Neural crest cell (in vitro differentiated cells): ENCODE results near the gene FYTTD1. TPM values are rescaled to one million over a fixed set of nuclear protein-coding genes. Genes with fewer than 3 reads are reported as not detected.
"Not testable (repeated sequence)": the region's sequence is repeated elsewhere in the genome, so short reads cannot be mapped to it uniquely, and the experiment has no call there.

Experiments
- DNase-seq: peaks from one replicate; pipeline ENCODE4 v3.0.0; 2021; ENCODE audit warnings: low read depth, mixed read lengths, low spot score
- H3K27ac Mint-ChIP-seq: one replicate; pipeline ENCODE4 v1.8.0; 2021; ENCODE audit warnings: mild to moderate bottlenecking, mixed read lengths; ENCODE audit not compliant: unreplicated experiment
- H3K27me3 Mint-ChIP-seq: 2 replicates; pipeline ENCODE4 v1.8.0; 2021; ENCODE audit warnings: low read depth, mild to moderate bottlenecking, mixed read lengths
- H3K36me3 Mint-ChIP-seq: 2 replicates; pipeline ENCODE4 v1.8.0; 2021; ENCODE audit warnings: low read depth, mild to moderate bottlenecking, mixed read lengths
- H3K4me1 Mint-ChIP-seq: 2 replicates; pipeline ENCODE4 v1.8.0; 2021; ENCODE audit warnings: mixed read lengths
- H3K4me3 Mint-ChIP-seq: one replicate; pipeline ENCODE4 v1.8.0; 2021; ENCODE audit warnings: mild to moderate bottlenecking, mixed read lengths
- H3K9me3 Mint-ChIP-seq: 2 replicates; pipeline ENCODE4 v1.8.0; 2021; ENCODE audit warnings: mixed read lengths
- CTCF ChIP-seq: fragments of 200-600 bp; sonication (generic); conservative IDR thresholded peaks from 2 replicates; pipeline ENCODE4 v1.5.0; 2021; ENCODE audit warnings: antibody characterized with exemption, mild to moderate bottlenecking
- long read RNA-seq: library from polyadenylated mRNA; unstranded; transcript quantifications from one replicate; pipeline ENCODE4 v2.0.0, GENCODE V29; 2020
- total RNA-seq: library from RNA; stranded (reverse); gene quantifications from 2 replicates; pipeline ENCODE4 v1.2.1, GENCODE V29; 2021

The FYTTD1 gene
- 50.0 and 52.5 TPM in 2 replicates for total RNA-seq
- long read RNA-seq, full-length matches to known transcripts = 116 of 159 reads
- long read RNA-seq, partial matches to known transcripts = 27 of 159 reads
- long read RNA-seq, other reads (novel, unspliced or antisense) = 16 of 159 reads

- Mint-ChIP-seq H3K27ac (peak within 1 kb of the TSS; percentile 66), H3K27me3 (no peaks in the 10 kb centered on the region), H3K9me3 (no peaks in the 10 kb centered on the region), H3K36me3 (no peaks in the 10 kb centered on the region), H3K4me1 (peaks cover 43% of the 10 kb centered on the region), H3K4me3 (peak within 1 kb of the TSS; percentile 97)
- TF ChIP-seq CTCF = peak; percentile 50
- DNase-seq = peak; percentile 77
Observed at GRCh38 chr3:197749601-197750395, at the start of gene FYTTD1. Gene FYTTD1 (plus strand): TSS chr3:197749883. CDS start chr3:197749972, 89 bp downstream.

- TF ChIP-seq CTCF = no peak
- no peak overlapping the region for H3K4me3 Mint-ChIP-seq
- no peak overlapping the region for H3K27ac Mint-ChIP-seq
- H3K9me3 Mint-ChIP-seq = peaks cover 3% of the 10 kb centered on the region
- H3K27me3 Mint-ChIP-seq = no peaks in the 10 kb centered on the region
- no peak for DNase-seq
- no peaks in the 10 kb centered on the region for H3K4me1 Mint-ChIP-seq
- H3K36me3 Mint-ChIP-seq = peaks cover 44% of the 10 kb centered on the region
Observed at GRCh38 chr3:197700095-197700494, 49.6 kb upstream of the FYTTD1 start.

GRCh38 chr3:197701841-197702240, 47.8 kb upstream of the FYTTD1 start:
- no peak for TF ChIP-seq CTCF
- DNase-seq = no peak
- no peak overlapping the region for H3K4me3 Mint-ChIP-seq
- H3K27me3 Mint-ChIP-seq = no peaks in the 10 kb centered on the region
- H3K9me3 Mint-ChIP-seq = peaks cover 3% of the 10 kb centered on the region
- peak overlapping the region; percentile 57 for H3K27ac Mint-ChIP-seq
- H3K36me3 Mint-ChIP-seq = peaks cover 39% of the 10 kb centered on the region
- H3K4me1 Mint-ChIP-seq = no peaks in the 10 kb centered on the region

GRCh38 chr3:197706658-197707057, 43.0 kb upstream of the FYTTD1 start:
- no peak overlapping the region for H3K4me3 Mint-ChIP-seq
- peaks cover 9% of the 10 kb centered on the region for H3K36me3 Mint-ChIP-seq
- H3K9me3 Mint-ChIP-seq = no peaks in the 10 kb centered on the region
- no peaks in the 10 kb centered on the region for H3K27me3 Mint-ChIP-seq
- DNase-seq = no peak
- no peaks in the 10 kb centered on the region for H3K4me1 Mint-ChIP-seq
- H3K27ac Mint-ChIP-seq = no peak overlapping the region
- no peak for TF ChIP-seq CTCF

- no peak for DNase-seq
- H3K36me3 Mint-ChIP-seq = peaks cover 2% of the 10 kb centered on the region
- H3K9me3 Mint-ChIP-seq = no peaks in the 10 kb centered on the region
- no peaks in the 10 kb centered on the region for H3K27me3 Mint-ChIP-seq
- H3K27ac Mint-ChIP-seq = no peak overlapping the region
- no peak for TF ChIP-seq CTCF
- H3K4me1 Mint-ChIP-seq = peaks cover 14% of the 10 kb centered on the region
- H3K4me3 Mint-ChIP-seq = no peak overlapping the region
Observed at GRCh38 chr3:197709135-197709534, 40.5 kb upstream of the FYTTD1 start.

GRCh38 chr3:197710965-197711364, 38.7 kb upstream of the FYTTD1 start:
- H3K4me3 Mint-ChIP-seq, H3K27ac Mint-ChIP-seq, DNase-seq, H3K36me3 Mint-ChIP-seq, H3K9me3 Mint-ChIP-seq, H3K27me3 Mint-ChIP-seq: not testable (repeated sequence)
- peaks cover 14% of the 10 kb centered on the region for H3K4me1 Mint-ChIP-seq
